ENCODE measurements around the gene ENTREP1.

Gene ENTREP1

GRCh38 chr9:69319324-69320025 is 5.5 kb upstream of the ENTREP1 start:
- WGBS (ENCODE audit: insufficient coverage, insufficient read length), result no CpG with 5 or more reads among the region's 6 CpGs
- Histone ChIP-seq H3K4me3 (ENCODE audit: low read length) (no peak overlapping the region), H3K27me3 (ENCODE audit: control insufficient read depth, insufficient read depth, low read length) (no peaks in the 10 kb centered on the region), H3K9me3 (ENCODE audit: control insufficient read depth, insufficient read depth, low read length) (no peaks in the 10 kb centered on the region; the same call in 1 of the 2 replicates), H3K36me3 (ENCODE audit: control insufficient read depth, insufficient read depth, low read length) (no peaks in the 10 kb centered on the region), H3K4me1 (ENCODE audit: control insufficient read depth, insufficient read depth, low read length) (no peaks in the 10 kb centered on the region), H3K27ac (ENCODE audit: low read length) (no peak overlapping the region)
- no peak for DNase-seq (ENCODE audit: low read depth, low spot score)

- no peaks in the 10 kb centered on the region for H3K36me3 ChIP-seq (ENCODE audit: control insufficient read depth, insufficient read depth, low read length)
- H3K9me3 ChIP-seq (ENCODE audit: control insufficient read depth, insufficient read depth, low read length), result no peaks in the 10 kb centered on the region
- no peaks in the 10 kb centered on the region for H3K27me3 ChIP-seq (ENCODE audit: control insufficient read depth, insufficient read depth, low read length)
- H3K4me1 ChIP-seq (ENCODE audit: control insufficient read depth, insufficient read depth, low read length), result peaks cover 5% of the 10 kb centered on the region; the same call in 1 of the 2 replicates
- no peak overlapping the region for H3K4me3 ChIP-seq (ENCODE audit: low read length)
- DNase-seq (ENCODE audit: low read depth, low spot score), result no peak
- no peak overlapping the region for H3K27ac ChIP-seq (ENCODE audit: low read length)
- WGBS (ENCODE audit: insufficient coverage, insufficient read length), result no CpG with 5 or more reads among the region's 1 CpG
These were observed 2.8 kb upstream of the ENTREP1 start for GRCh38 chr9:69322256-69322655.

- DNase-seq (ENCODE audit: low read depth, low spot score), result no peak
- Histone ChIP-seq H3K27ac (ENCODE audit: low read length) (no peak overlapping the region), H3K9me3 (ENCODE audit: control insufficient read depth, insufficient read depth, low read length) (no peaks in the 10 kb centered on the region), H3K27me3 (ENCODE audit: control insufficient read depth, insufficient read depth, low read length) (no peaks in the 10 kb centered on the region), H3K4me3 (ENCODE audit: low read length) (no peak overlapping the region), H3K4me1 (ENCODE audit: control insufficient read depth, insufficient read depth, low read length) (peaks cover 5% of the 10 kb centered on the region; the same call in 1 of the 2 replicates), H3K36me3 (ENCODE audit: control insufficient read depth, insufficient read depth, low read length) (no peaks in the 10 kb centered on the region)
- no CpG with 5 or more reads among the region's 2 CpGs for whole genome bisulfite sequencing (ENCODE audit: insufficient coverage, insufficient read length)
These were observed 1.2 kb upstream of the ENTREP1 start for GRCh38 chr9:69323861-69324260.

GRCh38 chr9:69325409-69326212 is 596 bp downstream of the ENTREP1 start:
- no peak for DNase-seq (ENCODE audit: low read depth, low spot score)

GRCh38 chr9:69326261-69326660 is 1.2 kb downstream of the ENTREP1 start:
- H3K4me1 ChIP-seq (ENCODE audit: control insufficient read depth, insufficient read depth, low read length), result peaks cover 5% of the 10 kb centered on the region; the same call in 1 of the 2 replicates
- no peak for DNase-seq (ENCODE audit: low read depth, low spot score)
- WGBS (ENCODE audit: insufficient coverage, insufficient read length), result no CpG with 5 or more reads among the region's 7 CpGs
- H3K27ac ChIP-seq (ENCODE audit: low read length), result no peak overlapping the region
- H3K27me3 ChIP-seq (ENCODE audit: control insufficient read depth, insufficient read depth, low read length), result no peaks in the 10 kb centered on the region
- H3K36me3 ChIP-seq (ENCODE audit: control insufficient read depth, insufficient read depth, low read length), result no peaks in the 10 kb centered on the region
- H3K4me3 ChIP-seq (ENCODE audit: low read length), result peak overlapping the region; percentile 51; the same call in 1 of the 2 replicates
- H3K9me3 ChIP-seq (ENCODE audit: control insufficient read depth, insufficient read depth, low read length), result no peaks in the 10 kb centered on the region

More at GRCh38 chr9:69325409-69326212, 596 bp downstream of the ENTREP1 start:
- WGBS (ENCODE audit: insufficient coverage, insufficient read length), result no CpG with 5 or more reads among the region's 64 CpGs
- H3K36me3 ChIP-seq (ENCODE audit: control insufficient read depth, insufficient read depth, low read length), result no peaks in the 10 kb centered on the region
- H3K4me3 ChIP-seq (ENCODE audit: low read length), result peak overlapping the region; percentile 51; the same call in 1 of the 2 replicates
- peaks cover 5% of the 10 kb centered on the region; the same call in 1 of the 2 replicates for H3K4me1 ChIP-seq (ENCODE audit: control insufficient read depth, insufficient read depth, low read length)
- H3K27me3 ChIP-seq (ENCODE audit: control insufficient read depth, insufficient read depth, low read length), result no peaks in the 10 kb centered on the region
- H3K9me3 ChIP-seq (ENCODE audit: control insufficient read depth, insufficient read depth, low read length), result no peaks in the 10 kb centered on the region
- H3K27ac ChIP-seq (ENCODE audit: low read length), result no peak overlapping the region

GRCh38 chr9:69330580-69330979 is 5.6 kb downstream of the ENTREP1 start:
- no peak for DNase-seq (ENCODE audit: low read depth, low spot score)

GRCh38 chr9:69331444-69331843 is 6.4 kb downstream of the ENTREP1 start:
- Histone ChIP-seq H3K27ac (ENCODE audit: low read length) (no peak overlapping the region), H3K36me3 (ENCODE audit: control insufficient read depth, insufficient read depth, low read length) (no peaks in the 10 kb centered on the region), H3K4me1 (ENCODE audit: control insufficient read depth, insufficient read depth, low read length) (peaks cover 3% of the 10 kb centered on the region; the same call in 1 of the 2 replicates), H3K9me3 (ENCODE audit: control insufficient read depth, insufficient read depth, low read length) (no peaks in the 10 kb centered on the region), H3K4me3 (ENCODE audit: low read length) (no peak overlapping the region), H3K27me3 (ENCODE audit: control insufficient read depth, insufficient read depth, low read length) (no peaks in the 10 kb centered on the region)
- WGBS (ENCODE audit: insufficient coverage, insufficient read length), result no CpG with 5 or more reads among the region's 3 CpGs
- no peak for DNase-seq (ENCODE audit: low read depth, low spot score)

More at GRCh38 chr9:69330580-69330979, 5.6 kb downstream of the ENTREP1 start:
- WGBS (ENCODE audit: insufficient coverage, insufficient read length), result no CpG with 5 or more reads among the region's 3 CpGs
- Histone ChIP-seq H3K4me1 (ENCODE audit: control insufficient read depth, insufficient read depth, low read length) (peaks cover 8% of the 10 kb centered on the region; the same call in 1 of the 2 replicates), H3K4me3 (ENCODE audit: low read length) (no peak overlapping the region), H3K27ac (ENCODE audit: low read length) (no peak overlapping the region), H3K27me3 (ENCODE audit: control insufficient read depth, insufficient read depth, low read length) (no peaks in the 10 kb centered on the region), H3K36me3 (ENCODE audit: control insufficient read depth, insufficient read depth, low read length) (no peaks in the 10 kb centered on the region), H3K9me3 (ENCODE audit: control insufficient read depth, insufficient read depth, low read length) (no peaks in the 10 kb centered on the region)

- H3K4me3 ChIP-seq (ENCODE audit: low read length), result no peak overlapping the region
- H3K36me3 ChIP-seq (ENCODE audit: control insufficient read depth, insufficient read depth, low read length), result no peaks in the 10 kb centered on the region
- no CpG with 5 or more reads among the region's 5 CpGs for WGBS (ENCODE audit: insufficient coverage, insufficient read length)
- H3K27me3 ChIP-seq (ENCODE audit: control insufficient read depth, insufficient read depth, low read length), result no peaks in the 10 kb centered on the region
- no peaks in the 10 kb centered on the region for H3K9me3 ChIP-seq (ENCODE audit: control insufficient read depth, insufficient read depth, low read length)
- no peak overlapping the region for H3K27ac ChIP-seq (ENCODE audit: low read length)
- peaks cover 3% of the 10 kb centered on the region; the same call in 1 of the 2 replicates for H3K4me1 ChIP-seq (ENCODE audit: control insufficient read depth, insufficient read depth, low read length)
- no peak for DNase-seq (ENCODE audit: low read depth, low spot score)
These were observed 7.2 kb downstream of the ENTREP1 start for GRCh38 chr9:69332067-69332685.

- Histone ChIP-seq H3K4me3 (ENCODE audit: low read length) (no peak overlapping the region), H3K36me3 (ENCODE audit: control insufficient read depth, insufficient read depth, low read length) (no peaks in the 10 kb centered on the region), H3K27me3 (ENCODE audit: control insufficient read depth, insufficient read depth, low read length) (no peaks in the 10 kb centered on the region), H3K4me1 (ENCODE audit: control insufficient read depth, insufficient read depth, low read length) (peaks cover 3% of the 10 kb centered on the region; the same call in 1 of the 2 replicates), H3K27ac (ENCODE audit: low read length) (no peak overlapping the region), H3K9me3 (ENCODE audit: control insufficient read depth, insufficient read depth, low read length) (no peaks in the 10 kb centered on the region)
- DNase-seq (ENCODE audit: low read depth, low spot score), result no peak
- WGBS (ENCODE audit: insufficient coverage, insufficient read length), result no CpG with 5 or more reads among the region's 2 CpGs
These were observed 8.7 kb downstream of the ENTREP1 start for GRCh38 chr9:69333716-69334115.

- Histone ChIP-seq H3K4me1 (ENCODE audit: control insufficient read depth, insufficient read depth, low read length) (peaks cover 3% of the 10 kb centered on the region; the same call in 1 of the 2 replicates), H3K9me3 (ENCODE audit: control insufficient read depth, insufficient read depth, low read length) (no peaks in the 10 kb centered on the region), H3K27ac (ENCODE audit: low read length) (no peak overlapping the region), H3K4me3 (ENCODE audit: low read length) (no peak overlapping the region), H3K27me3 (ENCODE audit: control insufficient read depth, insufficient read depth, low read length) (no peaks in the 10 kb centered on the region), H3K36me3 (ENCODE audit: control insufficient read depth, insufficient read depth, low read length) (no peaks in the 10 kb centered on the region)
- no peak for DNase-seq (ENCODE audit: low read depth, low spot score)
These were observed 9.3 kb downstream of the ENTREP1 start for GRCh38 chr9:69334317-69334716.

All from iPS DF 6.9 (cell line).